DMS114 treated with DMSO at 0.1 percent for 48 hours (cell line): Measurements from ENCODE around the gene DBNDD2.

Experiments
- DNase-seq: peaks from one replicate; lab custom pipeline; 2025; ENCODE audit not compliant: unreplicated experiment; lab: John Stamatoyannopoulos, UW

The DBNDD2 gene, protein sequence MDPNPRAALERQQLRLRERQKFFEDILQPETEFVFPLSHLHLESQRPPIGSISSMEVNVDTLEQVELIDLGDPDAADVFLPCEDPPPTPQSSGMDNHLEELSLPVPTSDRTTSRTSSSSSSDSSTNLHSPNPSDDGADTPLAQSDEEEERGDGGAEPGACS

DNA sequence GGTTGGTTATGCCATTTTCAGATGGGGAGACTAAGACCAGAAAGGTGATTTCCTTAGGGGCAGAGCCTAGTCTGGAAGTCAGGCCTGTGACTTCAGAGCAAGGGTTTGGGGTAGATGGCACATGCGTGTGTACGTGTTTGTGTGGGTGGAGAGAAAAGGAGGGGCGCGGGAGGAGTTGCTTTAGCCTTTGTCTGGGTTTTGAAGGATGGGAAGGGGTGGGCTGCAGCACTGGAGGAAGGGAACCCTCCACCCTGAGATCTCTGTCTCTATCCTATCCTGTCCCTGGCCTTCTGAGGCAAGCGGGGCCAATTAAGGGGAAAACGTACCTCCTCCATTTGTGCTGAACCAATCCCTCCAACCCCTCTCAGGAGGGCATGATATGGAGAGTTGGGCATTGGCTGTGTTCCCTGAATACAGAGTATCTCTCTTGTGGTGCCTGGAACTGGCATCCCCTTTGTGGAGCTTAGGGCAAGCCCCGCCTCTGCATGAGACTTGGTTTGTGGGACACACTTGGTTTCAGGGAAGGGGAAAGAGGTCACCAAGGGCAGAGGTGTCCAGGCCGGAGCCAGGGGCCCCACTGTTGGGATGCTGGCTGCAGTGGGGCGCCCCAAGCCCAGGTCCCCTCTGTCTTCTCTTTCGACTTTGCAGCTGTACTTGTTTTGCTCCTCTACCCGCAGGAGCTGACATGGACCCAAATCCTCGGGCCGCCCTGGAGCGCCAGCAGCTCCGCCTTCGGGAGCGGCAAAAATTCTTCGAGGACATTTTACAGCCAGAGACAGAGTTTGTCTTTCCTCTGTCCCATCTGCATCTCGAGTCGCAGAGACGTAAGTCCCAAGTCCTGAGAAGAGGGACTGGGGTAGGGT lies at the start of gene DBNDD2:
Gene DBNDD2, plus strand, starts transcription at position 507 of the 863 bp plus-strand sequence. Its CDS starts 179 bp downstream, at position 686.
- DNase-seq: no peak

DNA sequence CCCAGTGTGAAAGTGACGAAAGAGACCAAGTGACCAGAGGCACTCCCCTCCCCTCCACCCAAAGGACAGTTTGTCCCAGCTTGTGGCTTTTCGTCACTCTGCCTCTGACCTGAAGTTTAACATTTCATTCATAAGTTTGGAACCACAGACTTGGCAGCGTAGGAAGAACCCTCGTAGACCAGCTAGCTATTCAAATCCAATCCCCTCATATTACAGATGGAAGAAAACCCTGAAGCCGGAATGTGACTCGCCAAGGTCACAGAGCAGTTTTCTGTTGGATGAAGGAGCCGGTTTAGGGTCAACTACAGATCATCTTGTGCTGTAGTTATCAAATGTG lies 49.1 kb upstream of the DBNDD2 start:
- no peak for DNase-seq

DNA sequence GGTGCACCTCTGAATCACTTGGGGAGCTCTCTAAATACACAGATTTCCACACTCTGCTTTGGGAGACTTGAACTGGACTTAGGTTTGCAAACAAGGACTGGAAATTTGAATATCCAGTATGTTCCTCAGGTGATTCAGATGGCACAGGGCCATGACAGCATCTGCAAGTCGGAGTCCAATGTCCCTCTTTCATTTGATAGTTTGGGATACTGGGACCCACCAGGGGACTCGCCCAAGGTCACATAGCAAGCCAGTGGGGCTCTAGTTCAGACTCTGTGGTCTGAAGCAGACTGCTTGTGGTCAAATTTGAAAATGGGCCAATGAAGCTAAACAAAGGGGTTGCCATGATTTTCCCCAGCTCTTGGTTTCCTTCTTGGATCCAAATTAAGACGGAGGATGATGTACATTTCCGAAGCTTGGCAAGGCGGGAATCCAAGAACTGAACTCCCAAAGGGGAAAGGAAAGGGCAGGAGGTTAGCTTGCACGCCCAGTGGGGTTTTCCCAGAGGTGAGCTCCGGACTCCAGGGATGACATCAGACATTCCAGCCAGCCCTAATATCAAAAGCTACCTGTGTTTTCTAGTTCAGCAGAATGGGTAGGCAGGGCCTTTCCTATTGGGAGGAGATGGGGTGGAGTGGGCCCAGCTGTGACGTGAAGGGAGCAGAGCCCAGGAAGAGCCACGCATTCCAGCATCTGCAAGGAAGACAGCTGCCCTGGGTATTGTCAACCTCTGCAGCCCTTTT lies 48.5 kb upstream of the DBNDD2 start:
- no peak for DNase-seq

DNA sequence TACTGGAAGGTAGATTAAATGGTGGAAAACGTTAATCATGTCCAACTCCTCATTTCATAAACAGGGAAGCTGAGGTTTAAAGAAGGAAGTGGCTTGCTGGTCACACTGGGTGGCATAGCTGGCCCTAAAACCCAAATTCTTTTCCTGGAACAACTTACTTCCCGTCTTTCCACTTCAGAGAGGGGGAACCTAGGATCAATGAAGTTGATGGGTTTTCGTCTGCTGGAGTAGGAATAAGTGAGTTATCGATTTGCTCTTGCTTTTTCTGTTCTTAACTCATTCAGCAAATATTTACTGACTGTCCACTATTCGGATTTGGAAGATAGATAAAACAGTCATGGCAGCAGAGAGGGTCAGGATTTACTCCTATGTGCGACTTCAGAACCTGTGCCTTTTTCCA lies 46.3 kb upstream of the DBNDD2 start:
- DNase-seq: no peak

DNA sequence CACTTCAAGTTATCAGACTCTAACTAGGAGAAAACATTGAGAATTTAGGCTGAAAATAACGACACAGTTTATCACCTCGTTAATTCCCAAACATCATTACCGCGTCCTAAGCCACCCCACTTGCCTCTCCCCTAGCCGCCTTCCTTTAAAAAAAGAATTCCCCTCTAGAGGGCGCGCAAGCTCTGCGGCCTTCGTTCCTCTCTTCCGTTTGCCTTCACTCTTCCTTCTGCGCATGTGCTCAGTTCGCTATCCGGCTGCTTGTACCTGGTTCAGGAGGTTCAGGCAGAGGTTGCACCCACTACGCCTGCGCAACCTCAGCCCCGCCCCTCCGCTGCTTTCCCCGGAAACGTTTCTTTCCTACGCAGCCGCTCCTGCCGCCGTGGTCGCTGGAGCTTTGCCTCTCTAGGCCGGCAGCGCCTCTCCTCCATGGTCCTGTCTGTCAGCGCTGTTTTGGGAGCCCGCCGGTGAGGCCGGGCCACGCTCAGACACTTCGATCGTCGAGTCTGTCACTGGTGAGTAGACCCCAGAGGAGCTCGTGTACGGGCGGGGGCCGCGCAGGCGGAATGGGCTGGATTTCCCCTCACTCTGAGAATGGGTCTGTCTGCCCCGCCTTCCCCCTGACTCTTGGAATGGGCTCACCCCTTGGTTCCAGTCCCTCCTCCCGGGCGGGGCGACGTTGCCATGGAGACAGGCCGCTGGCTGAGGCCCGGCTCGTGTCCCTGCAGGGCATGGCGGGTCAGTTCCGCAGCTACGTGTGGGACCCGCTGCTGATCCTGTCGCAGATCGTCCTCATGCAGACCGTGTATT lies 45.1 kb upstream of the DBNDD2 start, which contains the start of gene SYS1:
Gene SYS1, plus strand, starts transcription at position 353 of the 807 bp plus-strand sequence. Its CDS starts 376 bp downstream, at position 729.
- peak; percentile 97 for DNase-seq

DNA sequence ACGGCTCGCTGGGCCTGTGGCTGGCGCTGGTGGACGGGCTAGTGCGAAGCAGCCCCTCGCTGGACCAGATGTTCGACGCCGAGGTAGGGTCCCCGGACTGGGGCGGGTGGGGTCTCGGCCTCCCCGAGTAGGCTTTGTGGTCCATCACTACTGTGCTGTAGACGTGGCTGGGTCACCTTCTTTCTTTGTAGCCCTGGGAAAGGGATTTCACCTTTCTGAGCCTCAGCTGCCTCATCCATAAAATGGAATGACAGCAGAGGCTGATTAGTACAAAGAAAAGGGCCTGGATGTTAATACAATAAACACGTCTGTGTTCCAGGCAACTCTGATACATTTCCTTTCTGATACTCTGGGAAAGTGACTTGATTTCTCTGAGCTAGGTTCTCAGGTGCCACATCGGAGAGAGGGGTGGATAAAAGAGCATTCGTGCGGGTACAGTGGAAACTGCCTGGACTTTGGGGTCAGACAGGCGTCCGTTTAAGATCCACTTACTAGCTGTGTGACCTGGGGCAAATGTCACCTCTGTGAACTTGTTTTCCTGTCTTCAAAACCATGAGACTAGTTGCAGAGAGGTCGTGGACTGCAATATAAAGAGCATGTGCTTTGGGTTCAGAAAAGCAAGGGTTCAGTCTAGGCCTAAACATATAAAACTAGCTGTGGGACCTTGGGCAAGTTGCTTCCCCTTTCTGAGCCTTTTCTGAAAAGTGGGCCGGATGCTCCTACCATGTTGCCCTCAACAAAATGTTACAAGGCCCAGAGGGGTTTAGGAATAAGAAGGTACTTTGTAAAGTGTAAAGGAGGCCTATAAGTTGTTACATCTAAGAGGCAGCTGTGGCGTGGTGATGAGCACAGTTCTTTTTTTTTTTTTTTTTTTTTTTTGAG lies 44.2 kb upstream of the DBNDD2 start:
- no peak for DNase-seq

DNA sequence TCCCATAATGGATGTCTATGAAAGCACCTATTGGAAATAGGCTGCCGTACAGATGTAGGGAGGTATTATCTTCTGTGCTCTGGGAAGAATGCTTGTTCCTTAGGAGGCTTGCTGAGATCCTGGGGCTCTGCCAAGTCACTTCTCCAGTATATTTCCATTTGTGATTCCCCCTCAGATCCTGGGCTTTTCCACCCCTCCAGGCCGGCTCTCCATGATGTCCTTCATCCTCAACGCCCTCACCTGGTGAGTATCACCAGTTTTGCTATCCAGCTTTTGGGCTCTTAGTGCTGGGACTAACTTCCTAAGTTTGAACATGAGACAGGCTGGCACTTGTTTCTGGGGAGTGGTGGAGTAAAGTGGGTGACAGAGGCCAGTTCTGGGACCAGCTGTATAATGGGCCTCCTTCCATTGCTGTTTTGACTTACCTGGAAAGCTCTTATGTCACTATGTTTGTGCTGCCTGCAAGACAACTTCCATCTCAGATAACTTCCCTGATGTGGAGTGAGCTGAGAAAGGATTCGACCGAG lies 42.6 kb upstream of the DBNDD2 start:
- DNase-seq: no peak

DNA sequence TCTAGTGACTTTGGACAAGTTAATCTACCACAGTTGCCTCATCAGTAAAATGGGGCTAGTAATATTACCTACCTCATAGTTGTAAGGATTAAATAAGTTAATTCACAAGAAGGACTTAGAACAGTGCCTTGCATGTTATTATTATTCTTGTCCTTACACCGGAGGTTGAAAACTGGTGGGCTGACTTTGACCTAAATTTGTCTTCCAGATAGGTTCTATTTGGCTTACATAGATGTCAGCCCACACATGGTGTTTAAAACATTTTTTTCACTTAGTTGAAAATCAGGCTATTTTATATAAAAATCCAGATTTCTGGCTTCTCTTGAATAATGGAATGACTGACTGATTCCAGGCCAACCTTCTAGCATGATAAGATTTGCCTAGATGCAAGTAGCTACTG lies 41.9 kb upstream of the DBNDD2 start:
- DNase-seq: no peak

DNA sequence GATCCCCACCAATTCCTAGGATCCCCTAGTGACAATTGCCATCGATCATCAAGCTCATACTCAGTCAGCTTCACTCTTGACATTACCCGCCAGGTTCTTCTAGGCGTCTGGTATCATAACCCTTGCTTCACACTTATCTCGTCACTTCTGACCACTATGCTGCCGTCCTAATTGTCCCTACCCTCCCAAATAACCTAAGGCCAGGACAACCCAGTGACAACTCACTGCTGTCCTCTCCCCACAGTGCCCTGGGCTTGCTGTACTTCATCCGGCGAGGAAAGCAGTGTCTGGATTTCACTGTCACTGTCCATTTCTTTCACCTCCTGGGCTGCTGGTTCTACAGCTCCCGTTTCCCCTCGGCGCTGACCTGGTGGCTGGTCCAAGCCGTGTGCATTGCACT lies 41.5 kb upstream of the DBNDD2 start:
- DNase-seq: no peak

DNA sequence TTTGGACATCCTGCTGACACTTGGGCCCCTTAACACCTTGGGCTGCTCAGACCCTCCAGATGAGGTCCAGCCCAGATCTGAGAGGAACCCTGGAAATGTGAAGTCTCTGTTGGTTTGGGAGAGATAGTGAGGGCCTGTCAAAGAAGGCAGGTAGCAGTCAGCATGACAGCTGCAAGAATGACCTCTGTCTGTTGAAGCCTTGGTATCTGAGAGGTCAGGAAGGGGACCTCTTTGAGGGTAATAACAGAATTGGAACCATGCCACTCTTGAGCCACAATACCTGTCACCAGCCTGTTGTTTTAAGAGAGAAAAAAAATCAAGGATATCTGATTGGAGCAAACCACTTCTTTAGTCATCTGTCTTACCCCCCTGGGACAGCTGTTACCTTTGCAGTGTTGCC lies 41.0 kb upstream of the DBNDD2 start:
- DNase-seq: no peak

DNA sequence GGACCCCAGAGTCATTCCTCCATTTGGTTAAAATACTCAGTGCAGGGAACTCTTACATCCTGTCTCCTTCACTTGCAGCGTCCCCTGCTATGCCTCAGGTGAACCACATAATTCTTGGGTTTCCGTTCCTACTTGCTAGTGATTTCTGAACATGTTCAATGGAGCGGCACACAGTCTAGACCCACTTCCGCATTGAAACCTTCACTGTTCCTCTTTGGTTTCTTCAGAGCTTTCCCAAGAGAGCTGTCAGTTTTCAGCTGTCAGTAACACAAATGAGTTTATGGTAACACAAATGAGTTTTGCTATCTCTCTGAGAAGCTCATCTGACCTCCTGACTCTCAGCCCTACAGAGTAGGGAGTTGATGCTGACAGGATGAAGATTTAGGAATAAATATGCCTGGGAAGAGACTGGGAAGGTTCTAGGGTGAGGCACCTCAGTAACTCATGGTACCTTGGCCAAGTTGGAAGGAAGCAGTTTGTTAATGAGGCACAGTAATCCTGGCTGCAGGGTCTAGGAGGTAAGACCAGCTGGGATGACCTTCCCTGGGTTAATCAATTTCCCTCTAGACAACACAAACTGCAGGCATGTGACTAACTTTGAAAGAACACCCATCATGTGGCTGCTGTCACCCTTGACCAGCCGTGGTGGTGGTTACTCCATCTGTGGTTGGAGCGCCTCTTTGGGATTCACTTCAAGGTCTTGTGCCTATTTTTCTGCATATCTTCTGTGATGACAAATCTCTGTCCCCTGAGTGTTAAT lies 39.7 kb upstream of the DBNDD2 start:
- DNase-seq: no peak

DNA sequence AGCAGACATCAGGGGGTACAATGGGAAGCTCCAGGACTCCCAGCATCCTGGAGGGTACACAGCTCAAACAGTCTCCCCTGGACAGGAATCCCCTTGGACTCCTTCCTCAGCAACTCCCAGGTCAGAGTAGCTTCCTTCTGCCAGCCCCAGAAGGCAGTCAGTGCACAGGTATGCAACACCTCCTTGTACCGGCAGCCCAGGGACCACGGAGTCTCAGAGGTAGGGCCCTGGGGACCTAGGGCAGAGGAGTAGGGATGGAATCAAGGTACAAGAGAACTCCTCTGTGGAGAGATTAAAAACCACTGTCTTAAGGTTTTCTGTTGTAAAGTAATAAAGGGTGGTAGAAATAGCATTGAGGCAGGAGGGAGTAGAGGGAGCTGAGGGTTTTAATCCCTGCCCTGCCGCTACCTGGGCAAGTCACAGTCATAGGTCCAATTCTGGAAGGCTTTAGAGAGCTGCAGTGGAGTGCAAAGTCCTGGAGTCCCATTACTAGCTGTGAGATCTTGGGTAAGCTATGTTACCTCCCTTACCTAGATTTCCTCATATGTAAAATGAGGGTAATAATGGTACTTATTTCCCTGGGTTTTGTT lies 37.4 kb upstream of the DBNDD2 start:
- no peak for DNase-seq

DNA sequence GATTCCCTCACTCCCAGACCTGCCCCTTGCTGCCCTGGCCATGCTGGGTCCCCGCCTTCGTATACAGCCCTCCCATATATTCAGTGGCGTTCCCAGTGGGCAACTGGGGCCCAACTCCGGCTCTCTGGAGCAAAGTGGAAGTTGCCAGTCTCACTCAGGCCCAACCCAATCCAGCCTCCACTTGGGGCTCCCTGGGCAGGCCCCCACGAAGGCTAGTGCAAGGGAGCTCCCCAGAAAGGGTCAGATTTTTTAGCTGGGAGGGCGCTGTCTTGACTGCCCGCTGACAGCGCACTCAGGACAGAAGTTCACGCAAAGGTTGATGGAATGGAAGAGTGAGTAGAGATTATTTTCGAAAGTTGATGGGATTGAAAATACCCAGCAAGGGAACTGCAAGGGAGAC lies 35.8 kb upstream of the DBNDD2 start:
- DNase-seq: no peak

DNA sequence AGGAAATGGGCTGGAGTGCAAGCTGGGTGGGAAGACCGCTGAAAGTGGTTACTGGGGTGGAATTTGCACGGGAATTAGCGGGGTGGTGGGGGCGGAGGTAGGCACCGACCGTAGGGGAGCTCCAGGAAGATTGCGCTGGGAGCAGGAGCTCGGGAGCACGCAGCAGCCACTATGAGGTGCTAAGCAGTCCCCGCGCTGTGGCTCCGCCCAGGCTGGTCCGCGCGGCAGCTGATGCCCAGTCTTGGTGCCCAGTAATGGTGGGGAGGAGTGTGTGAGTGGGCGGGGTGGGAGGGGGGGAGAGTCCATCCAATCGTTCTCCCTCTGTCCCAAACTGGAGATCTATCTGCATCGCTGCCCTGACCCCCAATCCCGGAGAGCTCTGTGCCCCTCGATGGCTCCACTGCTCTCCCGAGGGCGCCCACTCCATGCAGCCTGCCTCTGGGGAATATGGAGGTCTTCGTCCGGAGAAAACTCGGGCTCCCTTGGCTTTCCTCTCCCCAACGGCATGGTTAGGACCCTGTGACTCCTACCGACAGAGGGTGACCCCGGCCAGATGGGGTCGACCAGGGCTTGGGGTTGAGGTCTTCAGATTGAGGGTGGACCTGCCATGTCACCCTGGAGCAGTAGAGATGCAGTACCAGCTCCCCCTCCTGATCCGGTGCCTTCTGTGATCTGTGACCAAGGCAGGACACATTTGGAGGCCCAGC lies 35.3 kb upstream of the DBNDD2 start:
- no peak for DNase-seq

DNA sequence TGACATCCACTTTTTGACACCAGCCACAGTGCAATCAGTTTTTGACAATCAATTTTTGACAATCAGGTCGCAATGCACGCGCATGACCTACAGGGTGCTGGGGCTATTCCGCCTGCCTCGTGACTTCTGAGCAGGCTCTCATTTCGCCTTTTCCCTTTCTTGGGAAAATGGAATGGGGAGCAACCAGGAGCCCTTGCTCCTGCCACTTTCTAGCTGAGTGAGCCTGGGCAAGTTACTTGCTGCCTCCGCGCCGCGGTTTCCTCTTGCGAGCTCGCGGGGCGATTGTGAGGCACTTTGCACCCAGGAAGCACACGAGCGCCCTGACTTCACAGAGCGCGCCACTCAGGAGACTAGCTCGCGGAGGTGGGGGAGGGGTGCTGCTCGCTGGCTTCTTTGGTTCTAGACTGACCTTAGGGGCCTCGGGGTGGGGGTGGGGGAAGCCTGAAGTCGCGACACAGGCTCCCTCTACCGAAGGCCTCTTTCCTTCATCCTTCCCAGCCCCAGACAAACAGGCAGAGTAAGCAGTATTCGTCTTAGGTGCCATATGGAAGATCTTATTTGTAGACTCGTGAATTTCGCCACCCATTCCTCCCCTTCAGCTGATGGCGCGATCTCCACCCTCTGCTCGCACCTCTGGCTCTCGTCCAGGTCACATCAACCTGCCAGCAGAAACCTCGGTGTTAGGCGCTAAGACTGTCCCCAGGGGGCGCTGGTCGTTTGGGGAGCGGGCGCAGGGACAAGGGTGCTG lies 34.6 kb upstream of the DBNDD2 start:
- DNase-seq: peak; percentile 66

DNA sequence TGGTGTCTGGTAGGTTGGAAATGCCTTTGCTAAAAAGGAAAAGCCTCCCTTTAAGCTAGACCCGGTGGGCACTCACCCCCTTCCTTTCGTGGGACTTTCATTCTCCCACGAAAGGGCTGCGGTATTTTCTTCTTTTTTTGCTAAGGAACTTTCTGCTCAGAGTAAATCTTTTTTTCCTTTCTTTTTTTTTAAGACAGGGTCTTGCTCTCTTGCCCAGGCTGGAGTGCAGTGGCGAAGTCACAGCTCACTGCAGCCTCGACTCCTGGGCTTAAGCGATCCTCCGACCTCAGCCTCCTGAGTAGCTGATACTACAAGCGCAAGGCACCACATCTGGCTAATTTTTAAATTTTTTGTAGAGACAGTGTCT lies 34.0 kb upstream of the DBNDD2 start:
- DNase-seq: no peak

DNA sequence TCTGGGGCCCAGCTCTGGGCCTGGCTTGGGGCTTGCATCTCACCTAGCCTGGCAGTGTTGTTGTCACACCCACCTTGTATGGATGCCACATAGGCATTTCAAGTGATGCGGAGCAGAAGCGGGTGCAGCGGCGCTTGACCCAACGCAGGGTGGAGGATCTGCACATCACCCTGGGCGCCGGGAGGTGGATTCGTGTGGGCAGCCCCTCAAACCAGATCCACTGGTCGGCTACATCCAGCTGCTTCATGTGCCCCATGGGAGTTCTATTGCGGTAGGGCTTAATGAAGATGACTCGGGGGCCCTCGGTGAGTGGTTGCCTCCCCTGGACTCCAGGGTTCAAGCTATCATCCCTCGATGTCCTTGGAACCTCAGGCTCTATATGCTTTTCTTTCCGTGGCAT lies 33.1 kb upstream of the DBNDD2 start:
- no peak for DNase-seq

DNA sequence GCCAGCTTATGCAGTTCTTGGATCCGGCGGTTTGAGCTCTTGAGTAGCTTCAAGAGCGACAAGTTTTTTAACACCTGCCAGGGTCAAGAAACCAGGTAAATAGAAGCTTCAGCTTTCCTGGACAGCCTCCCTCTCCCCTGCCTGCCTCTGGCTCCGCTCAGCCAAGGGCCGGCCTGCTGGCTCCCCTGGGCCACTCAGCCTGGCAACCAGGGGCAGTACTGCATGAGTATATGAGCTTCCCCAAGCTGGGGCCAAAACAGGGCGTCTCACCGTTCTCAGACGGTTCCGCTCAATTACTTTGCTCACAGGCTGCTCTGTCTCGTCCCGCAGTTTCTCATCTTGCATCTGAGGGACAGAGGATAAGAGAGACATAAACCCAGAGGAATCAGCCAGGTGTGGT lies 30.8 kb upstream of the DBNDD2 start:
- DNase-seq: no peak
